ENCODE results near the gene DAPK1. TPM values are rescaled to one million over a fixed set of nuclear protein-coding genes. Genes with fewer than 3 reads are reported as not detected.

DAPK1 gene
- total and polyA plus RNA-seq, 11 donors, result 1.0 to 52.5 (median 2.3) TPM

DNA sequence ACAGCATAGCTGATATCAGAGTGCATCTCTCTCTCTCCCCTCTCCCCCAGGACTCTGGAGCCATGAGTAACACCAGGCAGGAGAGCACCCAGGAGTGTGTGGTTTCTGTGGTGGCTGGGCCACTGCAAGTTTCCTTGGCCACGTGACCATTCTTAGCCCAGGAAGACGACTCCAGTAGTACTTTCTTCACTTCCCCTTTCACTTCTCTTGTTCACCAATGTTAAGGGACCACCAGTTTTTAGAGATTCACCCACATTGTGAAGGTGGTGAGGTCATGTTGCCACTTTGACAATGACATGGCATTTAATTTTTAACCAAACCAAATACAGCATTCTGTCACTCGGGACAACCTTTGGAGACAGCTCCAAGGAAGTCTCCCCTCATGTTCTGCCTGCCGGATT is 17.9 kb upstream of the DAPK1 start:
- peak in 3 of 5 donors; percentile 26 to 66 (median 46) for DNase-seq
- intact Hi-C loops (cut with DNase I), result no loop called here
- ATAC-seq, result peak; percentile 42 to 74 (median 47)
- no peak for TF ChIP-seq POLR2A (IDR thresholded peaks at IDR 0.05)
- TF ChIP-seq, protein P1, sequence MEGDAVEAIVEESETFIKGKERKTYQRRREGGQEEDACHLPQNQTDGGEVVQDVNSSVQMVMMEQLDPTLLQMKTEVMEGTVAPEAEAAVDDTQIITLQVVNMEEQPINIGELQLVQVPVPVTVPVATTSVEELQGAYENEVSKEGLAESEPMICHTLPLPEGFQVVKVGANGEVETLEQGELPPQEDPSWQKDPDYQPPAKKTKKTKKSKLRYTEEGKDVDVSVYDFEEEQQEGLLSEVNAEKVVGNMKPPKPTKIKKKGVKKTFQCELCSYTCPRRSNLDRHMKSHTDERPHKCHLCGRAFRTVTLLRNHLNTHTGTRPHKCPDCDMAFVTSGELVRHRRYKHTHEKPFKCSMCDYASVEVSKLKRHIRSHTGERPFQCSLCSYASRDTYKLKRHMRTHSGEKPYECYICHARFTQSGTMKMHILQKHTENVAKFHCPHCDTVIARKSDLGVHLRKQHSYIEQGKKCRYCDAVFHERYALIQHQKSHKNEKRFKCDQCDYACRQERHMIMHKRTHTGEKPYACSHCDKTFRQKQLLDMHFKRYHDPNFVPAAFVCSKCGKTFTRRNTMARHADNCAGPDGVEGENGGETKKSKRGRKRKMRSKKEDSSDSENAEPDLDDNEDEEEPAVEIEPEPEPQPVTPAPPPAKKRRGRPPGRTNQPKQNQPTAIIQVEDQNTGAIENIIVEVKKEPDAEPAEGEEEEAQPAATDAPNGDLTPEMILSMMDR (IDR thresholded peaks at IDR 0.05), result no peak
- H3K4me3 ChIP-seq, result no peak overlapping the region
- H3K9me3 ChIP-seq, result no peaks in the 10 kb centered on the region
- peaks cover 0 to 7% (median 0%) of the 10 kb centered on the region in 12 donors for H3K4me1 ChIP-seq
- 77 to 87% (median 86%) methylated on average over 4 of the region's 4 CpGs for WGBS, 4 donors
- H3K27ac ChIP-seq, result no peak overlapping the region
- no peaks in the 10 kb centered on the region for H3K36me3 ChIP-seq
- H3K27me3 ChIP-seq, result no peaks in the 10 kb centered on the region

DNA sequence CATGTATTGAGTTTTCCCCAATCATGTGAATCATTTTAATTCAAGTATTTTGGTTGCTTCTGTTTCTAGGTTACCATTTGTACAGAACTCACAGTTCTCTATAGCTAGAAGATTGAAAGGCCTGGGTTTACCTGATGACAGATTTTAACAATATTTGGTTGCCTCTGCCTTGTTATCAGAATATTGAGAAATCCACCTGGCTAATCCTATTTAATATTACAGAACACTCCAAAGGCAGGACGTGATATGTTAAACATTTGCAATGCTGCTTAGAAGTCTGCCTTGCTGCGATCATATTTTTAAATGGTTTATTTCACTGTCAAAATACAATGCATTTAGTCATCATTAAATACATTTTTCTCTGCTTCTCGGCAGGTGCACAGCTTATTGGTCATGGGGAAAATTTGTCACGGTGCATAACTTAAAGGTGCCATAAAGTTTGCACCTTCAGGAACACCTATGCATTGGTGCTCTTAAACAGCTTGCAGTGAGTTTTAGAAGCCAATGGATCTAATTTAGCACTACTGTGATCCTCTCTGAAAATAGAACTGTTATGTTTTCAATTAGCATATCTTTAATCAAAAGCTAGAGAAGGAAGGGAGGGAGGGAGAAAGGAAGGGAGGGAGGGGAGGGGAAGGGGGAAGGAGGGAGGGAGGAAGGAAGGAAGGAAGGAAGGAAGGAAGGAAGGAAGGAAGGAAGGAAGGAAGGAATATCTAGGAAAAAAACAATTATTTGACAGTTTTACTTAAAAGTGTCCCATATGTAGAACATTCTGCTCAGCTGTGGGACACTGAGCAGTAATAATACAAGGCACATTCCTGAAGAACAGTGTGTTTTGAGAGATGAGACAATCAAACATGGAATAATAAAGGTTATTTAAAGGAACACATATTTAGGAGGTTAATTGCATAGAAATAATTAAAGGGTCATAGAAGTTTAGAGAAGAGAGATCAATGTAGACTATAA is 15.5 kb upstream of the DAPK1 start:
- ATAC-seq (no peak), DNase-seq (no peak)
- Histone ChIP-seq H3K4me3 (no peak overlapping the region), H3K27ac (no peak overlapping the region), H3K27me3 (no peaks in the 10 kb centered on the region), H3K9me3 (no peaks in the 10 kb centered on the region), H3K4me1 (peaks cover 0 to 7% (median 0%) of the 10 kb centered on the region in 12 donors), H3K36me3 (no peaks in the 10 kb centered on the region)
- TF ChIP-seq POLR2A (IDR thresholded peaks at IDR 0.05), result no peak
- TF ChIP-seq, protein P1 (IDR thresholded peaks at IDR 0.05), result no peak
- intact Hi-C loops (cut with DNase I), result no loop called here
- WGBS, 4 donors, result 89 to 91% (median 91%) methylated on average over 4 of the region's 4 CpGs

DNA sequence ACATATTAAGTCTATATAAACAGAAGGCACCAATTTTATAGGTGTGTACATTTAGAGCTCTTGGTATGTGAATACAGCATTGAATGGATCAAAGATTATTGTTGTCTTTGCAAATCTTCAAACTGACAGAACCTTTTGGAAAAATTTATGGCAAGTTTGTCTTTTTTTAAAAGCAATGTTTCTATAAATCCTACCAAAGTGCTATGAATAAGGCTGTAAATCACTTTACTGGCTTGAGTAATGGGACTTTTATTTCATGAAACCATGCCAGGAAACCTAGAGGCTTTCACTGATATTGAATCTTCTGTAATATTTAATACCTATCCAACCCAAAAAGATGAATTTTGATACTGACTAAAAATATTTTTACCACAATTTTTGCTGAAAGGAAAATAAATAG is 7.4 kb upstream of the DAPK1 start:
- DNase-seq (no peak), ATAC-seq (no peak)
- Histone ChIP-seq H3K4me3 (no peak overlapping the region), H3K36me3 (no peaks in the 10 kb centered on the region), H3K27me3 (peaks cover 0 to 16% (median 0%) of the 10 kb centered on the region in 9 donors), H3K4me1 (peaks cover 0 to 14% (median 0%) of the 10 kb centered on the region in 12 donors), H3K9me3 (no peaks in the 10 kb centered on the region), H3K27ac (no peak overlapping the region)
- intact Hi-C loops (cut with DNase I), result loop anchor here in 3 of 10 donors (10.0 kb wide), 3 partner anchors 155 to 175 kb away; no protein-coding TSS in a partner anchor
- TF ChIP-seq, protein P1 (IDR thresholded peaks at IDR 0.05), result no peak
- no peak for TF ChIP-seq POLR2A (IDR thresholded peaks at IDR 0.05)

DNA sequence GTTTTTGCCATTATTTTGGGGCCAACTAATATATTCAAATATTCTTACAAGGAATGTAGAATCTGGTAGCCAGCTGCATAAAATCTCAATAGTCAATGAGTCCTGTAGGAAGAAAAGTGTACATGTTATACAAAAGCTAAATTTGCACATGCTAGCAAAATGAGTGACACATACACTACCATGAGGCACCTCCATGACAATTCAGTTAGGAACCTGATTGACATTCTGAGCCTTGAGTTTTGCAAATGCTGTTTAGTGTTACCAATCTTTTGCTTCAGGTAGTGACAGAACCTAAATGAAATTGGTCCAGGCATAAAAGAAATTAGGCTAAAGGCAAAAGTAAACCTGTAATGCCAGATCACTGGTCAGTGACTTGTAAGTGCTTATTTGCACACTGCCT is 6.8 kb upstream of the DAPK1 start:
- Histone ChIP-seq H3K9me3 (no peaks in the 10 kb centered on the region), H3K27ac (no peak overlapping the region), H3K36me3 (no peaks in the 10 kb centered on the region), H3K4me3 (no peak overlapping the region), H3K27me3 (peaks cover 0 to 23% (median under 1%) of the 10 kb centered on the region in 9 donors), H3K4me1 (peaks cover 0 to 17% (median 0%) of the 10 kb centered on the region in 12 donors)
- no peak for TF ChIP-seq POLR2A (IDR thresholded peaks at IDR 0.05)
- TF ChIP-seq, protein P1 (IDR thresholded peaks at IDR 0.05), result no peak
- no peak for DNase-seq
- ATAC-seq, result no peak
- intact Hi-C loops (cut with DNase I), result loop anchor here in 3 of 10 donors (10.0 kb wide), 3 partner anchors 154 to 174 kb away; no protein-coding TSS in a partner anchor
